Measurements from ENCODE around the gene PSMC4. TPM values are rescaled to one million over a fixed set of nuclear protein-coding genes. Genes with fewer than 3 reads are reported as not detected.

The PSMC4 gene
- total and polyA plus RNA-seq, 2 experiments from 2014 or later, result 101 to 126 TPM

DNA sequence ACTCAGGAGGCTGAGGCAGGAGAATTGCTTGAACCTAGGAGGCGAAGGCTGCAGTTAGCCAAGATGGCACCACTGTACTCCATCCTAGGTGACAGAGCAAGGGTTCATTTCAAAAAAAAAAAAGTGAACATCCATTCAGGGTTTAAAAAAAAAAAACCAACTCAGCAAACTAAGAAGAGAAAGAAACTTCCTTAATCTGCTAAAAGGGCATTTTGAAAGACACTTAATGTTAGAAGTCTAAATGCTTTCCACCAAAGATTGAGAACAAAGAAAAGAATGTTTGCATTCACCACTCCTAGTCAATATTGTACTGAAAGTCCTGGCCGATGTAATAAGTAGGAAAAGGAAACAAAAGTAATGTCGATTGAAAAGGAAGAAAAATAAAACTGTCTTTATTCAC lies 7.1 kb upstream of the PSMC4 start:
- no peaks in the 10 kb centered on the region for H3K9me3 ChIP-seq (ENCODE audit: low read depth)
- H3K27me3 ChIP-seq, result no peaks in the 10 kb centered on the region
- no peak overlapping the region for H3K27ac ChIP-seq
- TF ChIP-seq, protein P1, sequence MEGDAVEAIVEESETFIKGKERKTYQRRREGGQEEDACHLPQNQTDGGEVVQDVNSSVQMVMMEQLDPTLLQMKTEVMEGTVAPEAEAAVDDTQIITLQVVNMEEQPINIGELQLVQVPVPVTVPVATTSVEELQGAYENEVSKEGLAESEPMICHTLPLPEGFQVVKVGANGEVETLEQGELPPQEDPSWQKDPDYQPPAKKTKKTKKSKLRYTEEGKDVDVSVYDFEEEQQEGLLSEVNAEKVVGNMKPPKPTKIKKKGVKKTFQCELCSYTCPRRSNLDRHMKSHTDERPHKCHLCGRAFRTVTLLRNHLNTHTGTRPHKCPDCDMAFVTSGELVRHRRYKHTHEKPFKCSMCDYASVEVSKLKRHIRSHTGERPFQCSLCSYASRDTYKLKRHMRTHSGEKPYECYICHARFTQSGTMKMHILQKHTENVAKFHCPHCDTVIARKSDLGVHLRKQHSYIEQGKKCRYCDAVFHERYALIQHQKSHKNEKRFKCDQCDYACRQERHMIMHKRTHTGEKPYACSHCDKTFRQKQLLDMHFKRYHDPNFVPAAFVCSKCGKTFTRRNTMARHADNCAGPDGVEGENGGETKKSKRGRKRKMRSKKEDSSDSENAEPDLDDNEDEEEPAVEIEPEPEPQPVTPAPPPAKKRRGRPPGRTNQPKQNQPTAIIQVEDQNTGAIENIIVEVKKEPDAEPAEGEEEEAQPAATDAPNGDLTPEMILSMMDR (IDR thresholded peaks at IDR 0.05; ENCODE audit: low read depth, low read length), result no peak
- no peak for DNase-seq (ENCODE audit: low read depth in 1 of 2, low spot score in 1 of 2)
- H3K36me3 ChIP-seq, result no peaks in the 10 kb centered on the region
- H3K4me3 ChIP-seq, result no peak overlapping the region
- no peaks in the 10 kb centered on the region for H3K4me1 ChIP-seq (ENCODE audit: low read depth)

DNA sequence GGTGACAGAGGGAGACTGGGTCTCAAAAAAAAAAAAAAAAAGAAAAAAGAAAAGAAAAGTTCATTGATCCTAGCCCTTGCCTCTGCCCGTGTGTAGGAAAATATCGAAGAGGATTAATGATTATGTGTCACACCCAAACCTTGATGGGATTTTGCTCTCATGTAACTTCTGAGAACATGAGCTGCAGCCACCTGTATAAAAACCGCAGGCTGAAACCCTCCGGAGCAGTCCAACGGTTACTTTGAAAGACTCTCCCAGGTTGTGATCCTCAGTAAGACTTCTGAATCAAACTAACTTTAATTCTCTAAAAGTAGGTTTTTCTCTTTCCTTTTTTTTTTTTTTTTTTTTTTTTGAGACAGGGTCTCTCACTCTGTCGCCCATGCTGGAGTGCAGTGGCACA lies 4.3 kb upstream of the PSMC4 start:
- H3K36me3 ChIP-seq, result no peaks in the 10 kb centered on the region
- TF ChIP-seq, protein P1 (IDR thresholded peaks at IDR 0.05; ENCODE audit: low read depth, low read length), result no peak

DNA sequence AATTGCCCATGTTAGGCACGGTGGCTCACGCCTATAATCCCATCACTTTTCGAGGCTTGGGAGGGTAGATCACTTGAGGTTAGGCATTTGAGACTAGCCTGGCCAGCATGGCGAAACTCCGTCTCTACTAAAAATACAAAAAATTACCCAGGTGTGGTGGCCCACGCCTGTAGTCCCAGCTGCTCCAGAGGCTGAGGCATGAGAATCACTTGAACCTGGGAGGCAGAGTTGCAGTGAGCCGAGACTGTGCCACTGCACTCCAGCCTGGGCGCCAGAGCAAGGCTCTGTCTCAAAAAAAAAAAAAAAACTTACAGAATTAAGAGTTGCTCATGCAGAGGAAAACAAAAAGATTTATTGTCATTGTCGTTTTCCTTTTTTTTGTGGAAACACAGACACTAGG lies 3.4 kb upstream of the PSMC4 start:
- Histone ChIP-seq H3K4me3 (no peak overlapping the region), H3K36me3 (peaks cover 4% of the 10 kb centered on the region), H3K27ac (no peak overlapping the region), H3K27me3 (no peaks in the 10 kb centered on the region), H3K4me1 (ENCODE audit: low read depth) (no peaks in the 10 kb centered on the region), H3K9me3 (ENCODE audit: low read depth) (no peaks in the 10 kb centered on the region)
- TF ChIP-seq, protein P1 (IDR thresholded peaks at IDR 0.05; ENCODE audit: low read depth, low read length), result no peak
- no peak for DNase-seq (ENCODE audit: low read depth in 1 of 2, low spot score in 1 of 2)

More for the DNA sequence above, 4.3 kb upstream of the PSMC4 start:
- Histone ChIP-seq H3K4me3 (no peak overlapping the region), H3K27ac (no peak overlapping the region), H3K27me3 (no peaks in the 10 kb centered on the region), H3K9me3 (ENCODE audit: low read depth) (no peaks in the 10 kb centered on the region), H3K4me1 (ENCODE audit: low read depth) (no peaks in the 10 kb centered on the region)
- DNase-seq (ENCODE audit: low read depth in 1 of 2, low spot score in 1 of 2), result no peak

- TF ChIP-seq, protein P1 (IDR thresholded peaks at IDR 0.05; ENCODE audit: low read depth, low read length), result no peak
- no peaks in the 10 kb centered on the region for H3K27me3 ChIP-seq
- DNase-seq (ENCODE audit: low read depth in 1 of 2, low spot score in 1 of 2), result no peak
- no peak overlapping the region for H3K4me3 ChIP-seq
- H3K36me3 ChIP-seq, result peaks cover 13% of the 10 kb centered on the region
- H3K4me1 ChIP-seq (ENCODE audit: low read depth), result no peaks in the 10 kb centered on the region
- H3K9me3 ChIP-seq (ENCODE audit: low read depth), result no peaks in the 10 kb centered on the region
- H3K27ac ChIP-seq, result no peak overlapping the region
Measured at GRCh38 chr19:39968789-39969188, 2.2 kb upstream of the PSMC4 start.

DNA sequence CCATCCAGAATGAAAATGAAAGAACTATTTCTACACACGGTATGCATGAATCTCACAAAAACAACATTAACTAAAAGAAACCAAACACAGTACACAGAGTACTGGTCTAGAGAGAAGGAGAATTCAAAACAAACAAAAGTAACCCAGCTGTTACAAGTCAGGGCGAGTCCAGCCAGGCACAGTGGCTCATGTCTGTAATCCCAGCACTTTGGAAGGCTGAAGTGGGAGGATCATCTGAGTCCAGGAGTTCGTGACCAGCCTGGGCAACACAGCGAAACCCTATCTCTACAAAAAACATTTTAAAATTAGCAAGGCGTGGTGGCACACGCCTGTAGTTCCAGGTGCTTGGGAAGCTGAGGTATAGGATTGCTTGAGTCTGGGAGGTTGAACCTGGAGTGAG lies 1.7 kb upstream of the PSMC4 start:
- H3K9me3 ChIP-seq (ENCODE audit: low read depth), result no peaks in the 10 kb centered on the region
- H3K4me3 ChIP-seq, result no peak overlapping the region
- H3K27me3 ChIP-seq, result no peaks in the 10 kb centered on the region
- H3K27ac ChIP-seq, result no peak overlapping the region
- TF ChIP-seq, protein P1 (IDR thresholded peaks at IDR 0.05; ENCODE audit: low read depth, low read length), result no peak
- H3K36me3 ChIP-seq, result peaks cover 17% of the 10 kb centered on the region
- H3K4me1 ChIP-seq (ENCODE audit: low read depth), result no peaks in the 10 kb centered on the region
- DNase-seq (ENCODE audit: low read depth in 1 of 2, low spot score in 1 of 2), result no peak

Measured in cardiac muscle cell (in vitro differentiated cells and primary cell).